SH-SY5Y (cell line): ENCODE results near the gene RUBCN.

Experiments
- GATA2 ChIP-seq: IDR thresholded peaks from 2 replicates; pipeline ENCODE4 v1.6.1; 2011; ENCODE audit warnings: mild to moderate bottlenecking, low read depth, low read length
- GATA3 ChIP-seq: IDR thresholded peaks from 2 replicates; pipeline ENCODE4 v1.6.1; 2011; ENCODE audit warnings: low read depth, mild to moderate bottlenecking, low read length, moderate library complexity

DNA sequence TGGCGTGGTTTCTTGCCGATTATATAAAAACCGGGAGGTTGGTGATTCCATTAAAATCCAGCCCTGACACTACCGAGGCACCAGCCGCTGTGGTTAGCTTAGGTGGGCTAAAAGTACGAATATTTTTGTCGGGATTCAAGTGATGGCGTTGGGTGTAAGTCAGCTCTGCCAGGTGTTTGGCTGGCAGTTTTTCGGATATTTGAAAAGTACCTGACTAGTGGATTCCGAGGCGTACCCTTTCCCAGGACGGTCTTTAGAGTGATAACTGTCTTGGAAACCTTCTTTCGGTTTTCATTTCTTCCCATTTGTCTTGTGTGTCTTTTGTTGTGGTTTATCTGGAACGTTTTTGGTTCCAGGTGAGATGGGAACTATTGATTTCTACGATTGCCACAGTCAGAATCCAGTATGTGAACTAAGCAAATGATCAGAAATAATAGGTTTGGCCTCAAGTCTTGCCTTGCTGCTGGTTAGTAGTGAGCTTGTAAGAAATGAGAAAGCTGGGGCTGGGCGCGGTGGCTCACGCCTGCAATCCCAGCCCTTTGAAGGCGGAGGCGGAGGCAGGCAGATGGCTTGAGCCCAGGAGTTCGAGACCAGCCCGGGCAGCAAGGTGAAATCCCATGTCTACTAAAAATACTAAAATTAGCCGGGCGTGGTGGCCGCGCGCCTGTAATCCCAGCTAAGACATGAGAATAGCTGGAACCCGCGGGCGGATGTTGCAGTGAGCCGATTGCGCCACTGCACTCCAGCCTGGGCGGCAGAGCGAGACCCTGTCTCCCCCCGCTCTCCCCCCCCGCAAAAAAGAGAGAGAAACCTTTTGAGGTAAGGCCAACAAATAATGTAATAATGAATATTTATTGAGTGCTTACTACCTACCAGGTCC lies 14.4 kb upstream of the RUBCN start:
- TF ChIP-seq GATA2 (no peak), GATA3 (no peak)
